Fibroblast of the aortic adventitia (primary cell): Measurements from ENCODE around the gene FREM3. TPM values are rescaled to one million over a fixed set of nuclear protein-coding genes. Genes with fewer than 3 reads are reported as not detected.
A peak's percentile ranks its signal among the peaks of the same experiment; 100 is the strongest.

Experiments
- DNase-seq: peaks from one replicate; pipeline ENCODE4 v3.0.0-alpha.2; 2010; ENCODE audit warnings: low read depth
- H3K4me3 ChIP-seq: 2 replicates; pipeline ENCODE4 v1.5.1; 2011; ENCODE audit warnings: low read depth, mild to moderate bottlenecking, control low read depth, low read length, moderate library complexity
- CTCF ChIP-seq: IDR thresholded peaks from 2 replicates; pipeline ENCODE4 v1.5.1; 2011; ENCODE audit warnings: mild to moderate bottlenecking, low read length, control low read depth, inconsistent platforms; ENCODE audit not compliant: insufficient read depth
- total RNA-seq: library from RNA; depleted of rRNA; stranded (reverse); fragments of >200 nt; gene quantifications from 2 replicates; pipeline ENCODE4 v1.2.3, GENCODE V29; 2012; ENCODE audit warnings: low replicate concordance

FREM3 gene
- total RNA-seq, 1 donor: not detected

- TF ChIP-seq CTCF: no peak
- DNase-seq: peak; percentile 19
Observed at GRCh38 chr4:143587703-143588102, 112.8 kb downstream of the FREM3 start.

GRCh38 chr4:143586080-143586479, 114.4 kb downstream of the FREM3 start:
- peak; percentile 64 for DNase-seq
- H3K4me3 ChIP-seq: no peak overlapping the region
- TF ChIP-seq CTCF: no peak

More at GRCh38 chr4:143587703-143588102, 112.8 kb downstream of the FREM3 start:
- no peak overlapping the region for H3K4me3 ChIP-seq

- no peak overlapping the region for H3K4me3 ChIP-seq
- TF ChIP-seq CTCF: no peak
- no peak for DNase-seq
Observed at GRCh38 chr4:143585548-143585947, 114.9 kb downstream of the FREM3 start.

GRCh38 chr4:143581331-143581946, 119.0 kb downstream of the FREM3 start:
- no peak for TF ChIP-seq CTCF
- DNase-seq: no peak
- no peak overlapping the region for H3K4me3 ChIP-seq

- H3K4me3 ChIP-seq: no peak overlapping the region
- TF ChIP-seq CTCF: no peak
- no peak for DNase-seq
Observed at GRCh38 chr4:143575331-143575730, 125.1 kb downstream of the FREM3 start.

- TF ChIP-seq CTCF: no peak
- H3K4me3 ChIP-seq: no peak overlapping the region
- no peak for DNase-seq
Observed at GRCh38 chr4:143564472-143564871, 136.0 kb downstream of the FREM3 start.

- DNase-seq: no peak
- no peak for TF ChIP-seq CTCF
- peak overlapping the region; percentile 66 for H3K4me3 ChIP-seq
Observed at GRCh38 chr4:143559757-143560147, 140.7 kb downstream of the FREM3 start.
